Measurements from ENCODE around the gene PCAT6. TPM values are rescaled to one million over a fixed set of nuclear protein-coding genes. Genes with fewer than 3 reads are reported as not detected.

The PCAT6 gene
- total RNA-seq, 1 donor from 2014 or later, result not detected

GRCh38 chr1:202804126-202804525 lies 6.6 kb upstream of the PCAT6 start:
- Histone ChIP-seq H3K27me3 (ENCODE audit: control insufficient read depth, insufficient read depth, low read length) (no peaks in the 10 kb centered on the region), H3K4me3 (ENCODE audit: low read depth, low read length) (no peak overlapping the region)
- no peak for FAIRE-seq

GRCh38 chr1:202805886-202806844 lies 4.6 kb upstream of the PCAT6 start:
- DNase-seq (ENCODE audit: low read depth), result peak; percentile 41
- no peak for TF ChIP-seq CTCF (IDR thresholded peaks at IDR 0.05; ENCODE audit: insufficient read depth, low read length, severe bottlenecking)
- FAIRE-seq, result no peak
- Histone ChIP-seq H3K36me3 (ENCODE audit: control insufficient read depth, insufficient read depth, low read length) (no peaks in the 10 kb centered on the region), H3K27me3 (ENCODE audit: control insufficient read depth, insufficient read depth, low read length) (no peaks in the 10 kb centered on the region), H3K4me3 (ENCODE audit: low read depth, low read length) (peak overlapping the region; percentile 96)

More at GRCh38 chr1:202804126-202804525, 6.6 kb upstream of the PCAT6 start:
- no peak for DNase-seq (ENCODE audit: low read depth)
- no peaks in the 10 kb centered on the region for H3K36me3 ChIP-seq (ENCODE audit: control insufficient read depth, insufficient read depth, low read length)
- TF ChIP-seq CTCF (IDR thresholded peaks at IDR 0.05; ENCODE audit: insufficient read depth, low read length, severe bottlenecking), result no peak

- no peak for TF ChIP-seq CTCF (IDR thresholded peaks at IDR 0.05; ENCODE audit: insufficient read depth, low read length, severe bottlenecking)
- FAIRE-seq (no peak), DNase-seq (ENCODE audit: low read depth) (no peak)
- Histone ChIP-seq H3K27me3 (ENCODE audit: control insufficient read depth, insufficient read depth, low read length) (no peaks in the 10 kb centered on the region), H3K36me3 (ENCODE audit: control insufficient read depth, insufficient read depth, low read length) (no peaks in the 10 kb centered on the region), H3K4me3 (ENCODE audit: low read depth, low read length) (peak overlapping the region; percentile 96)
Measured at GRCh38 chr1:202806845-202807450, 3.8 kb upstream of the PCAT6 start.

- no peak for DNase-seq (ENCODE audit: low read depth)
- no peak for TF ChIP-seq CTCF (IDR thresholded peaks at IDR 0.05; ENCODE audit: insufficient read depth, low read length, severe bottlenecking)
Measured at GRCh38 chr1:202807451-202807925, 3.3 kb upstream of the PCAT6 start.

GRCh38 chr1:202807926-202808757 lies 2.6 kb upstream of the PCAT6 start, which contains the start of gene KDM5B:
KDM5B (minus strand) TSS chr1:202808421; CDS start chr1:202808305, 116 bp downstream.
- no peaks in the 10 kb centered on the region for H3K36me3 ChIP-seq (ENCODE audit: control insufficient read depth, insufficient read depth, low read length)
- H3K27me3 ChIP-seq (ENCODE audit: control insufficient read depth, insufficient read depth, low read length), result no peaks in the 10 kb centered on the region
- DNase-seq (ENCODE audit: low read depth) (peak; percentile 55), FAIRE-seq (no peak)
- no peak for TF ChIP-seq CTCF (IDR thresholded peaks at IDR 0.05; ENCODE audit: insufficient read depth, low read length, severe bottlenecking)
- peak within 1 kb of the TSS; percentile 96 for H3K4me3 ChIP-seq (ENCODE audit: low read depth, low read length)

More at GRCh38 chr1:202807451-202807925, 3.3 kb upstream of the PCAT6 start:
- no peaks in the 10 kb centered on the region for H3K36me3 ChIP-seq (ENCODE audit: control insufficient read depth, insufficient read depth, low read length)
- no peaks in the 10 kb centered on the region for H3K27me3 ChIP-seq (ENCODE audit: control insufficient read depth, insufficient read depth, low read length)
- FAIRE-seq, result no peak
- peak overlapping the region; percentile 96 for H3K4me3 ChIP-seq (ENCODE audit: low read depth, low read length)
